Smooth muscle cell (in vitro differentiated cells): ENCODE data around the gene MANF. TPM values are rescaled to one million over a fixed set of nuclear protein-coding genes. Genes with fewer than 3 reads are reported as not detected.

Experiments used
- DNase-seq: peaks from one replicate; lab custom pipeline; 2025; ENCODE audit not compliant: unreplicated experiment; lab: John Stamatoyannopoulos, UW
- H2AFZ ChIP-seq: fragments of 200-600 bp; sonication (generic); 2 replicates; pipeline ENCODE4 v1.6.0; 2016; ENCODE audit warnings: antibody characterized with exemption, low read depth, mild to moderate bottlenecking
- H3F3A ChIP-seq: fragments of 200-600 bp; sonication (generic); 2 replicates; pipeline ENCODE4 v1.6.0; 2017; ENCODE audit warnings: antibody characterized with exemption, low read depth
- H3K27ac ChIP-seq: fragments of 200-600 bp; sonication (generic); 2 replicates; pipeline ENCODE4 v1.5.1; 2016; ENCODE audit warnings: low read depth, mild to moderate bottlenecking
- H3K27me3 ChIP-seq: fragments of 200-600 bp; sonication (generic); 2 replicates; pipeline ENCODE4 v1.6.1; 2016; ENCODE audit warnings: low read depth, mild to moderate bottlenecking
- H3K36me3 ChIP-seq: fragments of 200-600 bp; sonication (generic); 2 replicates; pipeline ENCODE4 v1.5.1; 2016; ENCODE audit warnings: low read depth
- H3K4me1 ChIP-seq: fragments of 200-600 bp; sonication (generic); 2 replicates; pipeline ENCODE4 v1.5.1; 2016; ENCODE audit warnings: low read depth
- H3K4me2 ChIP-seq: fragments of 200-600 bp; sonication (generic); 2 replicates; pipeline ENCODE4 v1.6.0; 2016; ENCODE audit warnings: mild to moderate bottlenecking
- H3K4me3 ChIP-seq: fragments of 200-600 bp; sonication (generic); 2 replicates; pipeline ENCODE4 v1.5.1; 2016; ENCODE audit warnings: mild to moderate bottlenecking
- H3K79me2 ChIP-seq: fragments of 200-600 bp; sonication (generic); 2 replicates; pipeline ENCODE4 v1.6.0; 2016; ENCODE audit warnings: low read depth, mild to moderate bottlenecking
- H3K9ac ChIP-seq: fragments of 200-600 bp; sonication (generic); 2 replicates; pipeline ENCODE4 v1.6.0; 2016; ENCODE audit warnings: low read depth
- H3K9me3 ChIP-seq: fragments of 200-600 bp; sonication (generic); replicated peaks from 2 replicates; pipeline ENCODE4 v1.5.1; 2016; ENCODE audit warnings: low read depth
- H4K20me1 ChIP-seq: fragments of 200-600 bp; sonication (generic); 2 replicates; pipeline ENCODE4 v1.6.0; 2016; ENCODE audit warnings: low read depth
- CTCF ChIP-seq: fragments of 200-600 bp; sonication (generic); IDR thresholded peaks from 2 replicates; pipeline ENCODE4 v1.5.1; 2017; ENCODE audit warnings: borderline replicate concordance, mild to moderate bottlenecking, antibody characterized with exemption; ENCODE audit not compliant: insufficient read depth, poor library complexity, severe bottlenecking
- WGBS: methylation state at CpG from one replicate; pipeline ENCODE4 v1.1.7; 2016; ENCODE audit warnings: low lambda C conversion rate; 5-methylcytosine and 5-hydroxymethylcytosine counted together
- polyA plus RNA-seq: library from polyadenylated mRNA; unstranded; fragments of >200 nt; fragmentation: Nextera tagmentation; extraction: Ambion mirVana; gene quantifications from 2 replicates; pipeline ENCODE4 v1.2.1, GENCODE V29; 2016
- total RNA-seq: library from RNA; depleted of rRNA; stranded (reverse); fragments of >200 nt; gene quantifications from 2 replicates; pipeline ENCODE4 v1.2.3, GENCODE V29; 2014

MANF gene
- total and polyA plus RNA-seq, 2 experiments from 2014 or later, result 135 to 191 TPM

DNA sequence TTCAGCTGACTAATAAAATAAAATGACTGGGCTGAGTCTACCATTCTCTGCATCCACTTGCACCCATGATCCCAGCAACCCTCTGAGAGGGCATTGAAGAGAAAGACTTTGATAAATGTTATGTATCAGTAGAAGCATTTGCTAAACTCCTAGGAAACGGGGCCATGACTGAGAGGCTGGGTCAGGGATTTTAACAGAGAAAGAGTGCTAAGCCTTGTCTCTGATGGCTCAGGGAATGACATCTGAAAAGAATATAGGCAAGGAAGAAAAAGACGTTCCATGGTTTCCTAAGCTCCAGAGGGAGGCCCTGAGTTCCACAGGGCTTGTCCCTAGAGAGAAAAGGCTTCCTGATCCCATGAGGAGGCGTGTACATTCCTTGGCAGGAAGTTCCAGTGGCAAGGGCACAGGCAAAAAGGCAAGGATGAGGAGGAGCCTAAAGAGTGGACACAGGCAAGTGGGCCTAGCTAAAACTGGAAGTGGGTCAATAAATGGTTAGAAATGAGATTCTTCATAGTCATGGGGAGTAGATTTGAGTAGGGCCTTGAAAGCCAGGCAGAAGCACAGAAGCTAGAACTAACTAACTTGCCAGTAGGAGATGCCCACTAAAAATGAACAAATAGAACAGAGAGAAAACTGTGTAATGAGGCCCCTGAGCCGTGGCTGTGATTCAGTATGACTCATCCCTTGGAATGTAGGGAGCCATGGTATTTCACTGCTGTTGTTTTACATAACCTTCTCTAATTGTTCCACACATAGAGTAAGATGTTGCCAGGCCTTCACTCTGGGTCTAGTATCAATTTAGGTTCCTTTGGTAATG is 44.9 kb upstream of the MANF start:
- H3K36me3 ChIP-seq, result no peaks in the 10 kb centered on the region
- DNase-seq, result no peak
- 28% methylated on average over 4 of the region's 4 CpGs for WGBS
- H3K4me2 ChIP-seq, result peak overlapping the region; percentile 65
- no peak overlapping the region for H3K4me3 ChIP-seq
- H3K79me2 ChIP-seq, result no peaks in the 10 kb centered on the region
- no peaks in the 10 kb centered on the region for H4K20me1 ChIP-seq
- peak overlapping the region; percentile 45 for H2AFZ ChIP-seq
- H3K9ac ChIP-seq, result peak overlapping the region; percentile 57
- peak overlapping the region; percentile 90 for H3K27ac ChIP-seq
- H3K4me1 ChIP-seq, result peaks cover 16% of the 10 kb centered on the region
- no peaks in the 10 kb centered on the region for H3K9me3 ChIP-seq
- H3F3A ChIP-seq, result peaks cover 13% of the 10 kb centered on the region
- no peak for TF ChIP-seq CTCF
- H3K27me3 ChIP-seq, result no peaks in the 10 kb centered on the region

DNA sequence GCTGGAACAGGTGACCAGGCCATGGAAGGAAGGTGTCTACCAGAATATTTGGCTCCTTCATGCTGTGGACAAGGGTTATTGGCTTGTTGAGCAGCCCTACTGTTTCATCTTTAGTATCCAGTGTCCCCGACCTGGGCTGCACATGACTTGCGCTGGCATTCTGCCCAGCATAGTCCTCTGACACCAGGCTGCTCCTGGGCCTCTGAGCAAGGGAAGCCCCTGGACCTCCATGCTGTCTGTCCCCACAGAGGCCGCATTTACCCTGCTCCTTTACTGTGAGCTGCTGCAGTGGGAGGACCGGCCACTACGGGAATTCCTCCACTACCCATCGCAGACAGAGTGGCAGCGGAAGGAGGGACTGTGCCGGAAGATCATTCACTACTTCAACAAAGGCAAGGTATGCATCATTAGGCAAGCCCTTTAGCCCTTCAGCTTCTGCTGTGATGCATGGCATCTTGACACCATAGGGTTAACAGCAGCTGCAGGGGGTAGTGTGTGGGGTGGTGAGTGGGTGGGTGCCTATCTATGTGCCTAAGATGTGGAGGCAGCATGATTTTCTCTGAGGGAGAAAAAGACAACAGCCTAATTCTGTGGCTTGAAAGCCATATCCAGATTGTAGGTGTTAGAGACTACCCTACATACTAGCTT is 44.0 kb upstream of the MANF start:
- H4K20me1 ChIP-seq, result no peaks in the 10 kb centered on the region
- peaks cover 16% of the 10 kb centered on the region for H3K4me1 ChIP-seq
- H3K27ac ChIP-seq, result peak overlapping the region; percentile 90
- 91% methylated on average over 8 of the region's 8 CpGs for WGBS
- H3F3A ChIP-seq, result peaks cover 13% of the 10 kb centered on the region
- H3K4me3 ChIP-seq, result no peak overlapping the region
- DNase-seq, result no peak
- no peaks in the 10 kb centered on the region for H3K36me3 ChIP-seq
- no peak overlapping the region for H3K9ac ChIP-seq
- no peaks in the 10 kb centered on the region for H3K27me3 ChIP-seq
- no peak for TF ChIP-seq CTCF
- H3K4me2 ChIP-seq, result peak overlapping the region; percentile 61
- no peaks in the 10 kb centered on the region for H3K9me3 ChIP-seq
- H3K79me2 ChIP-seq, result no peaks in the 10 kb centered on the region
- H2AFZ ChIP-seq, result peak overlapping the region; percentile 45

DNA sequence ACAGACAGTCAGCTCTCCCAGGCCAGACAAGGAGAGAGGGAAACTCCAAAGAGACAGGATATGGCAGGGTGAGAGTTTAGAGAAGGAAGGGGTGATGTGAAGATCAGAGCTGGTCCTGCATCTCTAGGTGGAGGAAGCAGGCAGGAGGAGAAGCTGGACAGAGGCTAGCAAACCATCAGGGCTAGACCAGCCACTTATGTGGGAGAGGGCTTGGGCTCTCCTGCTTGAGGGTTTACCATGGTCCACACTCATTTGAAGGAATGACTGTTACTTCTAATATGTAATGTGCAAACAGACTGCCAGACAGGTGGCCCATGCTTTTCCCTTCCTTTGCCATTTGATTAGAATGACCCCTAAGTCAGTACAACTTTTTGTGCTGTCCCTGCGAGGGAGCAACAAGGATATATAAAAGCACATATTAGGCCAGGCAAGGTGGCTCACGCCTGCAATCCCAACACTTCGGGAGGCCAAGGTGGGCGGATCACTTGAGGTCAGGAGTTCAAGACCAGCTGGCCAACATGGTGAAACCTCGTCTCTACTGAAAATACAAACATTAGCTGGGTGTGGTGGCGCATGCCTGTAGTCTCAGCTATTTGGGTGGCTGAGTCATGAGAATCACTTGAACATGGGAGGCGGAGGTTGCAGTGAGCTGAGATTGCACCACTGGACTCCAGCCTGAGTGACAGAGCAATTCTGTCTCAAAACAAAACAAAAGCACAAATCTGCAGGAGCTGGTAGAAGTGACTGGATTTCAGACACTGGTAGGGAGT is 41.0 kb upstream of the MANF start:
- Histone ChIP-seq H3K9me3 (no peaks in the 10 kb centered on the region), H3K36me3 (no peaks in the 10 kb centered on the region), H3K27ac (no peak overlapping the region), H3K9ac (no peak overlapping the region), H3K27me3 (no peaks in the 10 kb centered on the region), H3K4me2 (no peak overlapping the region), H4K20me1 (no peaks in the 10 kb centered on the region), H2AFZ (no peak overlapping the region), H3K79me2 (no peaks in the 10 kb centered on the region), H3K4me1 (peaks cover 16% of the 10 kb centered on the region), H3K4me3 (no peak overlapping the region), H3F3A (peaks cover 13% of the 10 kb centered on the region)
- TF ChIP-seq CTCF, result no peak
- no peak for DNase-seq
- 64% methylated on average over 7 of the region's 7 CpGs for WGBS
